ENCODE measurements around the gene PRDX5.

PRDX5 gene

DNA sequence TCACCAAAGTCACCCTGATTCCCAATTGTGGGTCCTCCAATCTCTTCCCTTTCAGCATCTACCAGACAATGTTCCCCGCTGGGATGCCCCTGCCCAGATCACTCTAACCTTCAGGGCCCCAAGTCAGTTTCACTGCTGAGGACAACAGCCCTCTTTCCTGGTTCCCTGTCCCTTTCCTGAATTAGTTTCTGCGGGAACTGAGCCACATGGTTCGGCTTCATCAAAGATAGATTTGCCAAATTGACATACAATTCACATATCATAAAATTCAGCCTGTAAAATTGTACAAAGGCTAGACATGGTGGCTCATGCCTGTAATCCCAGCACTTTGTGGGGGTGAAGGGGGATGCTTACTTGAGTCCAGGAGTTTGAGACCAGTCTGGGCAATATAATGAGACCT, 10.1 kb downstream of the PRDX5 start:
- no peak for DNase-seq

GRCh38 chr11:64330888-64331287, 13.0 kb downstream of the PRDX5 start:
- no peak for DNase-seq

GRCh38 chr11:64331569-64332371, 13.8 kb downstream of the PRDX5 start:
- DNase-seq, result peak; percentile 43

DNA sequence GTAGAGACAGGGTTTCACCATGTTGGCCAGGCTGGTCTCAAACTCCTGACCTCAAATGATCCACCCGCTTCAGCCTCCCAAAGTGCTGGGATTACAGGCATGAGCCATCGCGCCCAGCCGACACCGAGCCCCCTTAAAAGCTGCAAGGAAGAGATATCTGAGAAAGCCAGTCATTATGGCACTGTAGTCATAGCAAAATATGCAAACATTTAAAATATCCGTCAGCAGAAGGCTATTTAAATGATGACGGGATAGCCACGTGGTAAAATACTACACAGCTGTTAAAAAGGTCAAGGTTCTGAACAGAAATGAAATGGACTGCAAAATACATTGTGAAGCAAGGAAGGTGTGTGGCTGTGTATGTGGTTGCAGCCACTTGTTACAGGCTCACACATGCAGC, 15.6 kb downstream of the PRDX5 start:
- no peak for DNase-seq

DNA sequence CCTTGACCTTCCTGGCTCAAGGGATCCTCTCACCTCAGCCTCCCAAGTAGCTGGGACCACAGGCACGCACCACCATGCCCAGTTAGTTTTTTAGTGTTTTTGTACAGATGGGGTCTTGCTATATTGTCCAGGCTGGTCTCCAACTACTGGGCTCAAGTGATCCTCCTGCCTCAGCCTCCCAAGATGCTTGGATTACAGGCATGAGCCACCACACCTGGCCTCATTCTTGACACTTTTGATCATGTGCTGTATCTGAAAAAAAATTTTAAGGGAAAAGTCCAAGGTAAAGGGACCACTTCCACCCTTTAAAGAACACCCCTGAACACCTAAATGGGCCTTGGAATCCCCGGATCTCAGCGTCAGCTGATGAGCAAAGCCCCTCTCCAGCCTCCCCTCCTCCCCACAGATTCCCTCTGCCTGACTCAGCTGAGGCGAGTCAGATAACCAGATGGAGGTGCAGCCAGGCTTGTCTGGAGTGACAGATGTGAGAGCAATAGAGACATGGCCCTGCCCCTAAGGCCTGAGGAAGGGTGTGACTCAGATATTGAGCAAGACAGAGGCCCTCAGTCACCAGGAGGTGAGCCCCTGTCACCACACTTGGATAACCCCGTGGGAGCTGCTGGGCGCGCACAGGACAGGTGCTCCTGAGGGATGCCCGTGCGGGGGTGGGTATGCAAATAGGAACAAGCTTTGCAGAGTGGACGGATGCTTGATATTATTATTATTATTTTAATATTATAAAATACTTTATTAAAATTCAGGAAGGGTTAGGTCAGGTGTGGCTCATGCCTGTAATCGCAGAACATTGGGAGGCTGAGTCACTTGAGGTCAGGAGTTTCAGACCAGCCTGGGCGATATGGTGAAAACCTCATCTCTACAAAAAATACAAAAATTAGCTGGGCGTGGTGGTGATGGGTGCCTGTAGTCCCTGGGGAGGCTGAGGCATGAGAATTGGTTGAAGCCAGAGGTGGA, 17.1 kb downstream of the PRDX5 start:
- no peak for DNase-seq

DNA sequence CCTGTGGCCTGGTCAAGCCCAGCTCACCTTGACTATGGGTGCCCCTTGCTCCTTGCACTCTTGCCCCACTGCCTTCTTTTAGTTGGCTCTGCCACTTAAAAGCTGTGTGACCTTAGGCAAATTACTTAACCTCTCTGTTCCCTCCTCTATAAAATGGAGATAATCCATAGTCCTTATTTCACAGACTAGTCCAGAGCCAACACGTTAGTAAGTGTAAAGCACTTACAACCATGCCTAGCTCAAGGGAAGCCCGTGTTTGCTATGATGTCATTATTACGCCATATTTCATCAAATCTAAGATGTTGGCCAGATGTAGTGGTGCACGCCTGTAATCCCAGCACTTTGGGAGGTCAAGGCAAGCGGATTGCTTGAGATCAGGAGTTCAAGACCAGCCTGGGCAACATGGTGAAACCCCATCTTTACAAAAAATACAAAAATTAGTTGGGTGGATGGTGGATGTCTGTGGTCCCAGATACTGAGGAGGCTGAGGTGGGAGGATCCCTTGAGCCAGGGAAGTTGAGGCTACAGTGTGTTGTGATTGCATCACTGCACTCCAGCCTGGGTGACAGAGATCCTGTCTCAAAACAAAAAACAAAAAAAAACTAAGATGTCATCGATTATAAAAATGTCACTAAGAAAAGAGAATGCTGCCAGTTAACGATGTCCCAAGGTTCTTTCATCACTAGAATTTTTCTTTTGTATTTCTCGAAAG, 19.8 kb downstream of the PRDX5 start:
- no peak for DNase-seq

GRCh38 chr11:64338716-64339115, 20.8 kb downstream of the PRDX5 start:
- DNase-seq, result no peak

GRCh38 chr11:64339286-64339685, 21.4 kb downstream of the PRDX5 start:
- no peak for DNase-seq

DNA sequence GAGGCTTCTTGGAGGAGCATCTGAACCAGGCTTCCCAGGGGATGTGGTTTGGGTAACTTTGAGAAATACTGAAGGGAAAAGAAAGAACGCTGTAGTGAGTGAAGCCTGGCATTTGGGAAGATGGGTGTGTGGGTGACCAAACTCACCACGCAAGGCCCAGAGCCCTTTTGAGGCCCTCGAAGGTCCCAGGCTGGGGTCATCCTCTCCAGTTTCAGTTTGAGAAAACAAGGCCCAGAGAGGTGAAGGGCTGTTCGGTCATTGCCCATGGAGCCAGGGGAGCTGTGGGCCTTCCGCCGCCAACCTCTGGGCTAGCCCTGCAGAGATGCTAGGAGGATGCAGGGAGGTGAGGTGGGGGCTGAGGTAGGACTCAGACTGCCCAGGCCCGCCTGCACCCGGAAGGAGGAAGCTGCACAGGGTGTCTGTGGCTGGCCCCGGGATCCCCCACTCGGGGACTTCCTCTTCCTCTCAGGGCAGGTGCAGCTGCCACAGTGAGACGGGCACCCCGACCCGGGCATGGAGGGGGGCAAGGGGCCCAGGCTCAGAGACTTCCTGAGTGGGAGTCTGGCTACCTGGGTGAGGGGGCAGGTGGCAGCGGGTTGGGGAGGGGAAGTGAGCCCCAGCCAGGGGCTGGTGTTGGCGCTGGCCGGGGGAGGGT, 22.0 kb downstream of the PRDX5 start, which contains the start of gene CCDC88B:
CCDC88B (plus strand) TSS at position 451 of the 655 bp plus-strand sequence; CDS start at position 514, 63 bp downstream.
- DNase-seq, result peak; percentile 75

GRCh38 chr11:64340671-64341335, 22.9 kb downstream of the PRDX5 start:
- DNase-seq, result peak; percentile 64

DNA sequence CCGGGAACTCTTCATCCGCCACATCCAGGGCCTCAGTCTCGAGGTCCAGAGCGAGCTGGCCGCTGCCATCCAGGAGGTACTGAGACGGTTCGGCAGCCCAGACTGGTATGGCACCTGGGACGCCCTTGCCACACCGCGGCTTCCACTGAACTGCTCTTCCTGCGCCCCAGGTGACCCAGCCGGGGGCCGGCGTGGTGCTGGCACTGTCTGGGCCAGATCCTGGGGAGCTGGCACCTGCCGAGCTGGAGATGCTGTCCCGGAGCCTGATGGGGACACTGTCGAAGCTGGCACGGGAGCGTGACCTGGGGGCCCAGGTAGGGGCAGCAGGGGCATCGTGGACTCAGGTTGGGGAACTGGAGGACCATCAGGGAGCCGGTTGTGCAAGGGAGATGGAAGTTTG, 23.5 kb downstream of the PRDX5 start:
- DNase-seq, result no peak

GRCh38 chr11:64341851-64342791, 24.2 kb downstream of the PRDX5 start:
- peak; percentile 81 for DNase-seq

GRCh38 chr11:64342869-64343745, 25.2 kb downstream of the PRDX5 start:
- DNase-seq, result no peak

- no peak for DNase-seq
Observed at GRCh38 chr11:64343767-64344559, 26.0 kb downstream of the PRDX5 start.

DNA sequence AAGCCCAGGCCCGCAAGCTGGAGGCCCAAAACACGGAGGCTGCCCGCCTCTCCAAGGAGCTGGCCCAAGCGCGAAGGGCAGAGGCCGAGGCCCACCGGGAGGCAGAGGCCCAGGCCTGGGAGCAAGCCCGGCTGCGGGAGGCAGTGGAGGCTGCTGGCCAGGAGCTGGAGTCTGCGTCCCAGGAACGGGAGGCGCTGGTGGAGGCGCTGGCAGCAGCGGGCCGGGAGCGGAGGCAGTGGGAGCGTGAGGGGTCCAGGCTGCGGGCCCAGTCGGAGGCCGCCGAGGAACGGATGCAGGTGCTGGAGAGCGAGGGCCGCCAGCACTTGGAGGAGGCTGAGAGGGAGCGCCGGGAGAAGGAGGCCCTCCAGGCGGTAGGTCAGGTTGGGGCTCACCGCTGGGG, 26.9 kb downstream of the PRDX5 start:
- DNase-seq, result no peak

DNA sequence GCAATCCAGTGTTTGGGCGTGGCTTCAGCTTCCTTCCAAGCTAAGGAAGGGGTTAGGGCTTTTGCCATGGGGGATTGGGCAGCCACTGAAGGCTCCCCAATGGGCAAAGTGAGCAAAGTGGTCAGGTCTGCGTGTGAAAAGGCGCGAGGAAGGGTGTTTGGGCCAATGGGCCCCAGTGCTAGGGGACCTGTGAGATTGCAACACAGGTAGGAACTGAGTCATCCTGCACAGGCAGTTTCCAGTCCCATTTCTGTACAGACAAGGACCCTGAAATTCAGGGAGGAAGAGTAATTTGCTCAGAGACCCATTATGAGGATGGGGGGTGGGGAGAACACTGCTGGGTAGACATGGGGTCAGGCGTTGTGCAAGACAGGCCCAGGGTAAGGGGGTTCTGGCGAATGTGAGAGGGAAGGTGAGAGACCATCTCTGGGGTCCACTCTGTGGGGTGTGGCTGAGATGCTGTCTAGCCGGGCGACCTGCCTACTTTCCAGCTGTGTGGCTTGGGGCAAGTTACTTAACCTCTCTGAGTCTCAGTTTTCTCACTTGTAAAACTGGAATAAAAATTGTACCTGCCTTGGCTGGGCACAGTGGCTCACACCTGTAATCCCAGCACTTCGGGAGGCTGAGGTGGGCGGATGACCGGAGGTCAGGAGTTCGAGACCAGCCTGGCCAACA, 29.4 kb downstream of the PRDX5 start:
- DNase-seq, result no peak

GRCh38 chr11:64348383-64349024, 30.6 kb downstream of the PRDX5 start:
- no peak for DNase-seq

DNA sequence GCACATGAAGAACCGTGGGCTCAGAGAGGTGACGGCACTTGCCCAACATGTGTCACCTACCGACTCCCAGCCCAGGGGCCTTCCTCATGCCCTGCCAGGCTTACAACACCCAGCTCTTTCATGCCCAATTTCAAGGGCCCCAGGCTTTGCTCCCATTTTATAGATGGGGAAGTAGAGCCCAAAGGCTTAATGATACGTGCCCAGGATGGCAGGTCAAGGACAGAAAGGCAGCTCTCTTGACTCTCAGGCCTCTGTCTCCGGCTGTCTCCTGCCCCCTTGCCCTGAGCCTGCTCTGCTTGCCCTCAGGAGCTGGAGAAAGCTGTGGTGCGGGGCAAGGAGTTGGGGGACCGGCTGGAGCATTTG, 31.1 kb downstream of the PRDX5 start:
- DNase-seq, result no peak
